Activated gamma-delta T cell treated with anti-CD3 and anti-CD28 coated beads, Interleukin-2, amount 50 U/mL, for 16 hours (primary cell): ENCODE data around the gene HIVEP3.

Experiments used
- DNase-seq: peaks from one replicate; pipeline ENCODE4 v3.0.0-alpha.2; 2020; ENCODE audit warnings: low read depth

The HIVEP3 gene

DNA sequence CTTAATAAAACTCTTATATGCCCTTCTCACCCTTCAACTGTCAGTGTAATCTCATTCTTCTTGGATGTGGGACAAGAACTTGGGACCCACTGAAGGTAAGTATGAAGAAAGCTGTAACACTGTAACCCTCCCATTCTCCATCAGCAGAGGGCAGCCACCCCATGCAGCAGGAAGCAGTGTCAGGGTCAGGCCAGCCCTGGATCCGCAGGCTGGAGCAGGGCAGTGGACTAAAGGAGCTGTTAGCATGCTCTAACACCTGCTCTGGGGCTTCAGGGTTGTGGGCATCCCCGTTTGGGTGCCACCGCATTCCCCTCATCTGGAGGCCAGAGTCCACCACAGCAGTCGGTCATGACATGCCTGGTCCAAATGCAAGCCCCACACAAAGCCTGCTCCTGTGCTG, 156.5 kb downstream of the HIVEP3 start:
- no peak for DNase-seq

DNA sequence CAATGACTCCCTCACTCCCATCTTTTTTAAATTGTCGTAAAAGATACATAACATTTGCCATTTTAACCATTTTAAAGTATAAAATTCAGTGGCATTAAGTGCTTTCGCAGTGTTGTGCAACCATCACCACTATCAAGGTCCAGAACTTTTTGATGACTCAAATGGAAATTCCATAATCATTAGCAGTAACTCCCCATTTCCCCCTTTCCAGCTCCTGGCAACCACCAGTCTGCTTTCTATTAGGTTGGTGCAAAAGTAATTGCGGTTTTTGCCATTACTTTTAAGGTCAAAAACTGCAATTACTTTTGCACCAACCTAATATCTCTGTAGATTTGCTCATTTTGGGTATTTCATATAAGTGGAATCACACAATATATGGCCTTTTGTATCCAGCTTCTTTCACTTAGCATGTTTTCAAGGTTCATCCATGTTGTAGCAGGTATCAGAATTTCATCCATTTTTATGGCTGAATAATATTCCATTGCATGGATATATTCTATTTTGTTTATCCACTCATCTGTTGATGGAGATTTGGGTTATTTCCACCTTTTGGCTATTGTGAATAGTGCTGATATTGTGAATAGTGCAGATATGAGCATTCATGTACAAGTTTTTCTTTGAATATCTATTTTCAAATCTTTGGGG, 159.7 kb downstream of the HIVEP3 start:
- DNase-seq = no peak

DNA sequence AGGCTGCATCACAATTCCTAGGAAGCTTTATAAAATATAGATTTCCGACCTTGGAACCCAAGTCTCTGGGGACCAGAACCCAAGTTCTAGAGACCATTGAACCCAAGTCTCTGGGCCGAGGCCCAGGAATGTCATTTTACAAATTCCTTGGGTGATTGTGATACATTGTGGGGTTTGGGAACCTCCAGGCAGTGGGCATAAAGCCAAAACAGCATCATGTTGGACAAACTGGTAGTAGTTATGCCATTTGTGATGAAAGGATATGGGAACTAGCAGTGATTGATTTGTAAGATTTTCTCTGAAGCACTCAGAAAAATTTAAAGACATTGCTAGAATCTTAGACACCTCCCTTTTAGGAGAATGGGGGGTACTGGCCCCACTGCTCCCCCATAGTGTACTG, 160.2 kb downstream of the HIVEP3 start:
- DNase-seq = no peak

DNA sequence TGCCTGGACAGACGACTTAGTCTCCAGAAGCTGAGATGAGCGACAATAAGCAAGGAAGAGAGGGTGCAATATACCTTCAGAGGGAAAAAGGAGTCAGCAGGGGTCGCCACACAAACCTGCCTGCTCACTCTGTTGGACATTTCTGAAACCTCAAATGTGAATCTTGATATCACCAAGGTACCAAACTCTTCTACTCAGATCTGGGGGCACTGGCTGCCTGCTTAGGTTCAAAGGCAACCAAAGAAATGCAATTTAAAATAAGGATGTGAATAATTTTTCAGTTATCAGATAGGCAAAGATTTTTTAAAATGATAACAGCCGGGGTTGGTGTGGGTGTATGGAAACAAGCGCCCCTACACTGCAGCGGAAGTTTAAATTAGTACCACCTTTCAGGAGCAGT, 164.2 kb downstream of the HIVEP3 start:
- DNase-seq = peak; percentile 21

DNA sequence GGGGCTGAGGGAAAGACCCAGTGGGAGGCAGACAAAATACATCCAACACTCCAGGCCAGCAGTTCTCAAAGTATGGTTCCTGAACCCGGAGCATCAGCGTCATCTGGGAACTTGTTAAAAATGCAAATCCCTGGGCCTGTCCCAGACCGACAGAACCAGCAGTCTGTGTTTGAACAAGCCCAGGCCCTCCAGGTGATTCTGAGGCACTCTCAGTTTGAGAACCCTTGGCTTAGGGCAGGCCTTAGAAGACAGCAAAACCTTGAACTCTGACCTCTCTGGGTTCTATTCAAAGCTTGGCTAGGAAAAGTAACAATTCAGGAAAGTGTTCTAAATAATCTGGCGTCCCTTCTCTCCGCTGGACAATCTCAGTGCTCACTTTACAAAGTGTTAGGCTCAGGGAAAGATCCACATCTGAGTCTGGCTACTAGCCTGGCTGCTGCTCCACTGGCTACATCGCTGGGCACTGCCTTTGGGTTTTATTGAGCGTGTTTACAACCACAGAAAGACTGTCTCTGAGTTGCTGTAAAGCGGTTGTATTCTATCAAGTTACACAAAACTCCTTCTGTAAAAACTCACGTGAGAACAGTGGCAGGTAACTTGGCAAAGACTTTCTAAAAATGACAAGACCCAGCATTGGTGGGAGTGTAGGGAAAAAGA, 166.1 kb downstream of the HIVEP3 start:
- DNase-seq = no peak

DNA sequence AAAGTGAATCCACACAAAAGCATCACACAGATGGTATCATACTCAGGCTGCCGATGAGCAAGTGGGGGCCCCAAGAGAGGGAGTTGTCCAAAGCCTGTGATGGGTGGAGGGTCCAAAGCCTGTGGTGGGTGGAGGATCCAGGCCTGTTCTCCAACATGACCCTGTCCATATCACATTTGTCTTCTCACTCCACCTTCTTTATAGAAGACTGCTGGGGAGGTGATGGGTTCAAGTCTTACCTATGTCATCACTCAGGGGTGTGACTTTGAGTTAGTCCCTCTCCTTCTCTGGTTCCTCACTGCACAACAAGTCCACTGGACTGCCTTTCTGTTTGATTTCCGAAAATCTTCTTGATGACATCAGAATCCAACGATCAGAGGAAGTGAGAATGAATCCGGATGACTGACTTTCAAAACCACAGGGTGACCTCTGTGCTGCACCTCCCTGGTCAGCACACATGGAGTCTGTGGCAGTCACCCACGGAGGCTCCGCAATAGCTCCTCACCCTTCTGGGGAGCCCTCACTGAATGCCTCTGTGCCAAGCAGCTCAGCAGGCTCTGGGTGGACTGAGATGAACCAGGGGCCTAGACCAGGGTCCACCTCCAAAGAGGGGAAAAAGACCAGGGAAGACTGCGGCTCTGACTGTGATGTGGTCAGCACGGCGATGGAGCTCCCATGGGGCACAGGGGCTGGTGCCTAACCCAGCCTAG, 166.8 kb downstream of the HIVEP3 start:
- DNase-seq = no peak

DNA sequence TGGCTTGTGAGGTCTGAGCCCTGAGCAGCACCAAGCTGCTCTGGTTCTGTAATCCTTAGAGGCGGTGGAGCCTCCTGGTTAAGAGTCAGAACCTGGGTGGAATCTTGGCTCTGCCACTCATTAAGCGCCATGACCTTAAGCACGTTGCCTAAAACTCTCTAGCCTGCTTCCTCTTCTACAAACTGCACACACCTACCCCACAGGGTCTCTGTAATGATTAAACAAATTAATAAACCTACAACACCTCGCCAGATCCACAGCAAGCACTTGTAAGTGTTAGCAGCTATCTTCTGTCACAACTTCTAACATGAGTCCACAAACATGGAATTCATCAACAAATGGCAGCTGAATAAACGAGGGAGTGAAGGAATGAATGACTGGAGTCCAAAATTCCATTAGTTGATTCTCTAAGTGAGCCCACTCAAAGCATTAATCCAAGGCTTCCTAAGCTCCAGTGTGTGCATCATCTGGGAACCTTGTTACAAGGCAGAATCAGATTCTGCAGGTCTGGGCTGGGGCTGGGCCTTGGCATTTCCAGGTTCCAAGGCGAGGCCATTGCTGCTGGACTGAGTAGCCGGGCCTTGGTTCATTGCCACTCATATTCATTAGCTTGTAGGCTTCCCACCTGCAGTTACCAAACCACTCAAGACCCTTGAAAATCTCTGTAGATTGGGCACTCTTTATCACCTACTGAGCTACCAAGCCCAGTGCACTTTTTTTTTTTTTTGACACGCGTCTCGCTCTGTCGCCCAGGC, 168.6 kb downstream of the HIVEP3 start:
- DNase-seq = no peak

DNA sequence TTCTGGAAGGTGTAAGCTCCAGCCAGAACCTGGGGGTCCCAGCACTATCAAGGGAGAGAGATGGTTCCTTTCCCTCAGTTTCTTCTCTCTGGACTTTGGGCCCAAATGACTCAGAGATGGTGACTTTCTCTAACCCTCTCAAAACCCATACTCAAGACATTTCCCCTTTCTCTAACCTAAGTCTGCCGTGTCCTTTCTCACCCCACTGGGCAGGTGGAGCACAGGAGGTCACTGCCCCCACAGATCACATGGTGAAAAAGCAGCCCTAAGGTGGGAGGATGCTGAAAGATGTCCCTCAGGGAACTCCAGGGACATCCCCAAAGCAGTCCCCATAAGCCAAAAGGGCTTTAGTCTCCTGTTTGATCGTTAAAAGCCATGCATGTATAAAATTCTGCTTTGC, 173.7 kb downstream of the HIVEP3 start:
- no peak for DNase-seq

DNA sequence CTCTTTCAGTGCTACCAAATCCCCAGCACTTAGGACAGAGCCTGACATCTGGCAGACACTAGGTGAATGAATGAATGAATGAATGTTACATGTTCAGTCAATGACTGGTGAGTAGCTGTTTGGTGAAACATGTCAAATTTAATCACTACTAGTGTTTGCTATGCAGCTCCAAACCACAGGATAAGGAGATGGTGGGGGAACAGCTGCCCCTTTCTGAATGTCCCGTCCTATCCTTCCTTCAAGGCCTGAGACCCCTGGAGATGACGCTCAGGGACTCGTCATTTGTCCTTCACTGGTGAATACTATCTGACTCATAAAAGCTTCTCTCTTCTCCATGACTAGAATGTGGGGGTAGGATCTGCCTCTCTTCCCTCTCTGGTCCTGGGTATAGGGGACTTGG, 175.4 kb downstream of the HIVEP3 start:
- DNase-seq = no peak

DNA sequence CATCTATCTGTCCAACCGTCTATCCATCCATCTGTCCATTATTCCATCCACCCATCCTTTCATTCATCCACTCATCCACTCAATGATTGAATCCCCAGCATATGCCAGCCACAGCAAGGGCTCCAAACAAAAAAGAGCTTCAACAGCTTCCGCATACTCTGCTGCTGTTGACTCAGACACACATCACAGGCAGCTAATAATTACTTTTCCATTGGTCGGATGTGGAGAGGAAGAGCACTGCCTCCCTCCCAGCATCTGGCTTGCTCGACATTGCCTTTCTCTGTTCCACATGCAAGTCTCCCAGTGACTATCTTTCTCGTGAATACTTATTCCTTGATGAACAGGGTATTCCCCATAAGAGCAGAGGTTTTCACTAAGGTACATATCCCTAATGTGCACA, 176.5 kb downstream of the HIVEP3 start:
- DNase-seq = no peak

DNA sequence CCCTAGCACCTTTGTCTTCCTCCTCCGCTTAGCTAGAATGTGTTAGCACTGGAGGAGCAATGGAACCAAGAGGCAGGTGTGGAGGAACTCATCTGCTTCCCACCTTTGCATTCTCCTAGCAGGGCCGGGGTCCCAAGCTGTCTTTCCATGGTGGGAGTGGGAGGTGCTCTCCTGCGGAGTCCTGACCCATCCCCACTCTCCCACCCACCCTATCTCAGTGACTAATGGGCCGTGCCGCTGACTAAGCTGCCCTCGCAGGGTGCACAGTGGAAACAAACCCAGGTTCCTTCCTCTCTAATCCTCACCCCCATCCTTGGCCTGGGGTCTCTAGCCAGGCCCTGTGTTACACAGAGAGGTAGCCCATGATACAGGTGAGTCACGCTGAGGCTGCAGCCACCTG, 177.5 kb downstream of the HIVEP3 start:
- DNase-seq = no peak

DNA sequence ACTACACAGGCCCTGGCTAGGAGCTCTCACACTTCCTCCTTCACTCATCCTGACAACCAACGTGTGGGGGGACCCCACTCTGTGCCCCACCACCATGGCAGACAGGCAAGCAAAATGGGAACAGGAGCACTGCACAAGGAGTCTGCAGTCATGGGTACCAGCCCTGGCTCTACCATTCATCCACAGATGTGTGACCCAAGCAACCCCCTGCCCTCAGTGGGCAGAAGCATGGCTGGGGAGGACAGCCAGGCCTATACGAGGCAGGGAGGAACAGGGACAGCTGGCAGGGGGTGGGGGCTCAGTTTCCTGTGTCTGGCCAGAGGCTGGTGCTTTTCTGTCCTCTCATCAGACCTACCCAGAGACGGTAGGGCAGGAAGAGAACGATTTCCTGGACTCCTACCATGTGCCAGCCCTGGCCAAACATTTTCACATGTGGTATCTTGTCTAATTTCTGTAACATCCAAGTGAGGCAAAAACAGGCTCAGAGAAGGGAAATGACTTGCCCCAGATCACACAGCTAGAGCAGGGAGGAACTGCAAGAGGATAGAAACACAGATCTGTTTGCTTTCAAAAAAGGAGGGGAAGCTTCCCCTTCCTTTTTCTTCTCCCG, 178.0 kb downstream of the HIVEP3 start:
- DNase-seq = no peak

DNA sequence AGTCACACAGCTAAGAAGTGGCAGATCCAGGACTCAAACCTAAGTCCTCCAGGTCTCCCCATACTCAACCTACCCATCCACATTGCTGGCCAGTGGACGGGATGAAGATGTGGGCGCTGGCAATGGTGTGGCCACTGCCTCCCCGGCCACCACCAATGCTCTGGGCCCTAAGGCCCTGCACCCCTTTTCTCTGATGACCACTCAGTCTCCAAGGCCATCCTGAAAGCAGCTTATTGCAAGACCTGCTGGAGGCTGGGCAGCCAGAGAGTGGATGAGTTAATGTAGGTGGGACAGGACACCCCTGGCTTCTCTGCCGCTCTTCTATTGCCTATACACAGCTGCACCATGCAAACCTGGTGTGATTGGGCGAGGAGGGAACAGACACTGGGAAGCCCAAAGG, 178.7 kb downstream of the HIVEP3 start:
- DNase-seq = no peak

DNA sequence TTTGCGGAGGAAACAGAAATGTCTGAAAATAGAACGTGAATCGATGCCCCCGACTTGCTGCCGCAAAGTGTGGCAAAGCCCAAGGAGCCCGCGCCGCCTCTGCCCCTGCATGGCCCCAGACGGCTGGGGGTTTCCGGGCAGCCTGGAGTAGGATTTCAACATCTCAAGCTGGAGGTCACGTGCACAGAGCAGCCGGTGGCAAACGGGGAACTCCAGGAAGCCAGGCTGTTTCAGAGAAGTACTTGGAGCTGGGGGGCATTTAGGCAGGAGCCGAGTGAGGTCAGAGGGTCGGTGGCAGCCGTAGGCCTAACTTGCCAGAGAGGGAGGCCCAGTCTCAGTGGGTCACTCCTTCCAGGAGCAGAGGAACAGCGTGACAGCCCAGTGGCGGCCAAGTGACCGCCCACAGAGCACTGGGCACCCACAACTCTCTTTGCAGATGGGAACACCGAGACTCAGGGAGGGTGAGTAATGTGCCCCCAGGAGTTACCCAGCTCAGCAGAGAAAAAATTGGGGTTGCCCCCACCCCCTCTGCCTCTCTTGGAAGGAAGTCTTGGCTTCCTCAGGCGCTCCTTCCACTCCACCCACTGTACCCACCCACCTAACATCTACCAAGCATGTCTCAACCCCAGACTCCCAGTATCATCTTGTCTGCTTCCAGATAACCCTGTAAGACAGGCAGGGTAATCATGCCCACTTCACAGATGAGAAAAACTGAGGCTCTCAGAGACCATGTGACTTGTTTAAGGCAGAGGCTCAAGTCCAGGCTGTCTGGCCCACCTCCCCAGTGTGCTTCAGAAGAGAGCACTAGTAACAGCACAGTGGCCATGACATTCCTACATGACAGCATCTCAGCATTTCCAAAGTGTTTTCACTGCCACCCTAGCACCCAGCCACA, 179.4 kb downstream of the HIVEP3 start:
- DNase-seq = peak; percentile 55

DNA sequence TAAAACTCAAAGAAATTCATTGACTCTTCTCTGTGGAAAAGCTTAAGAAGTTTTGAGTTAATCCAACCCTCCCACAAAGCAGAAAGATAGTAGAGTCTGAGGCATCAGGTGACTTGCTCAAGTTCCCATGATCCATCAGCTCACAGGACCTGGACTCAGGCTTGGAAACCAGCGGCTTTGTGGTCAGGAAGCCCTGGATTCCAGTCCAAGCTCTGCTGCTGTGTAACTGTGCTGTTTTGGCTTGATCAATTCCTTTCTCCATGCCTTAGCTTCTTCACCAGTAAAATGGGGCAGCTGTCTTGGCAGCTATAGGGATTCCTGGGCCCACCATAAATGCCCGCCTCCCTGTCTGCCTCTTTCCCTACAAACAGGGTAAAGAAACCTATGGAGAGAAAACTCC, 180.2 kb downstream of the HIVEP3 start:
- no peak for DNase-seq

DNA sequence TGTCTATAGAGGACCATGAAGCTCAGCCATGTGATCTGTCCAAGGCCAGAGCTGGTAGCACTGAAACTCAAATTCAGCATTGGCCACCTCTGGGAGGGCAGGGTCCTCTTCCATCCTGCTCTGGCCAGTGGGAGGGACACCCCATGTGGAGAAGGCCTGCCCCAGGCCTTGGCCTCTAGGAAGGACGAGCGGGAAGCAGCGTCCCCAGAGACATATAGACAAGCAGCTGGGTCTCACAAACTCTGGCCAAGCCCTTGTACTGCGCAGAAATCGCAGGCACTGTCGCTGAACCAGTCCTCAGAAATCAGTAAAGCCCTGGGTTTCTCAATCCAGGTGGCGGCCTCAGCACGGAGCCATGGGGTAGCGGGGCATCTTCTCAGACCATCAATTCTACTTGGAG, 180.7 kb downstream of the HIVEP3 start:
- no peak for DNase-seq

DNA sequence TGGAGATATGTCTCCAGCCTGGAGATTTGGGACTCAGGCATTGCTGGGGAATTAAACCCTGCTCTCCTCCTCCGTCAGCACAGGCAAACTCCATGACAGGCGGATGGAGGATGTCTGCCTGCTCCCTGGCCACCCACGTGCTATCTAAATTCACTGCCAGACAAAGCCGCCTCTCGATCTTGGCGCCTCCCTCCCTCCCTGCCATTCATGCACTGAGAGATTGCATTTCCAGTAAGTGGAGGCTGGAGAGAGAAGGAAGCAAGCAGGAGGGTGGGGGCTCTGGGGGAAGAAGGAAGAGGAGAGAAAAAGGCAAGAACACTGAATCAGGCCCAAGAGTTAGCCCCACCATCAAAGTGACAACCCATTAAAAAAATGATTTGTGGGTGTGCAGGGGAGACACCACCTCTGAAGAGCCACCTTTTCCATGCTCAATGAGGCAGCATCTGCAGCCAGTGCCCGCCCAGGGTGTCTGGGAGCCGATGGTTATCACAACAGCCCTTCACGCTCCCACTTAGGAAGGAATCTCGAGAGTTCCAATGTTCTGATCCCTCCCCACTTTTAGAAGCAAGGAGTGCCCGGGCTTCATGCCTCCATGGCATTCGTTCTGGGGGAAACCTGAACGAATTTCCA, 183.0 kb downstream of the HIVEP3 start:
- no peak for DNase-seq

DNA sequence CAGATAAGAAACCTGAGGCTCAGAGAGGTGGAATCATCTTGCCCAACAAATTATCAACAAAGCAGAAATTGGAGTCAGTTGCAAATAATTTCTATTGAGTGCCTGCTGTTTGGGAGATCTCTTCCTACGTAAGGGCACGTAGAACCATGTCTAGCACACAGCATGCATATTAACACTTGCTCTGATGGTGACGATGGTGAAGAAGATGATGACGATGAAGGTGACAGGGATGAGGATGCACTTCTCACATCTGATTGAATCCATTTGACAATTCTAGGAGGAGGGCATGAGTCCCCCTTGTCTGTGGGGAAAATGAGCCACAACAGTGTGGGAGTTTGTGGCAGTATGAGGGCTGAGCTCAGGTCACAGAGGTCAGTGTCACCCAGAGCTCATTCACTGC, 183.6 kb downstream of the HIVEP3 start:
- DNase-seq = no peak

DNA sequence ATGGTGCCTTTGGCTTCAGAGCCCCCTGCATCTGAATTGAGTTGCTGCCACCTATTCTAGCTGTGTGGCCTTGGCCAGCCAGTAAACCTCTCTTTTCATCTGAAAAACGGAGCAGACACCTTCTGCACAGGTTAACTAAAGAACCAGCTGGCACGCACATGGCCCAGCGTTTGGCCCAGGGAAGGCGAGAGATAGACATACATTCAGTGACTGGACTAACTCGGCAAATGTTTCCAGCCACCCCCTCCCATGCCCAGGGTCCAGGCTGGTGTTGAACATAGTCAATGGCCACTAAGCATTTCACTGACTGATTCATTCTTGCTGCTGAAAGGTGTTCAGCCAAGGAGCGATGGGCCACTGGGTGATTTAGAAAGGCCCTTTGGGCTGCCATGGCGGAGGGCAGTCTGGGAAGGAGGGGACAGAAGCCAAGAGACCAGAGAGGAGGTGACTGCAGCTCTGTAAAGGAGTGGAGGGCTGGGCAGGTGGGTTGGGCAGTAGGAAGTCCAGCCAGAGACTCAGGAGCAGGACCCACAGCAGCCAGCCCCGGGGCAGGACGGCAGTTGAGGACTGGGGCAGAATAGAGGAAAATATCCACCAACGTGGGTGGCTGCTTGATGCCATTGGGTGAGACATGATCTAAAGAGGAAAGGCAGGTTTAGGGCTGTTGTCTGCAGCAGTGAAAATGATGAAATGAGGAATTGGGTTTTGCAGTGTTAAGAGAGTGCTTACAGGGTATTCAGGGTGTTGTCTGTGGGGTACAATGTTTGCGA, 184.3 kb downstream of the HIVEP3 start:
- no peak for DNase-seq

DNA sequence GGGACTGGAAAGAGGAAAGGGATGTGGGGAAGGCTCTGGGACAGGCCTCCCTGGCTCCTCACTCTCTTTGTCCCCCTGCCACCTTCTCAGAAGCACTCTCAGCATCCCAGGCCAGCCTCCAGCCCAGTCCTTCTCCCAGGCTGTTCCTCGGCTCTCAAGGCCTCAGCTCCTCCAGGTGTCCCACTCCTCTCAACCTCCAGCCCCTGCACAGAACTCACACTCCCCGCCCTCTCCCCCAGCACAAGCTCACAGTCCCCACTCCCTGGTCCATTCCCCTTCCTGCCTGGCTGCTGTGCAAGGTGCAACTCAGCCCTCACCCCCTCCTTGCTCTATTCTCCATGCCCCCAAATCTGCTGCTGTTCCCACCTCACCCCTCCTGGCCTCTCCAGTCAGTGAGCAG, 185.0 kb downstream of the HIVEP3 start:
- no peak for DNase-seq
